Cerebellar nuclear complex (tissue), 1 donor: ENCODE measurements around the gene NRXN3.

ENCODE experiments used
- DNase-seq, 2 experiments: peaks; one replicate each; lab custom pipeline; 2025; lab: John Stamatoyannopoulos, UW

NRXN3 gene

GRCh38 chr14:78709795-78710557 lies 539.8 kb downstream of the NRXN3 start:
- DNase-seq: no peak

DNA sequence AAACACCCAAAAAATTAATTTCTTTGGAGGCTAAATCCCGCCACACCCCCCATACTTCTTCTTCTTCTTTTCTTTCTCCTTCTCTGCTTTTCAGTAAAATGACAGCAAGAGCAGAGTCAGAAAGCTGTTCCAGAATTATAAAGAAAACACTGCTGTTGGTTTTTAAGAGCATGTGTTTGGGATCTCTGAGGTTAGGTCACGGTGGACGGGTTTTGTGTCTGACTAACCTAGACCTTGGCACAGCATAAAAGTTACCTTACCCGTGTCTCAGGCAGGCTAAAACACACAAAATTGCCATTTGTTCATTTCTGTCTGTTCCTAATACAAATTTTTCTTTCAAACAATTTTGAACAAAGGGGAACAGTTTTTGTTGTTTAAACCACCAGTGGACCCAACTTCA lies 540.8 kb downstream of the NRXN3 start:
- no peak for DNase-seq

DNA sequence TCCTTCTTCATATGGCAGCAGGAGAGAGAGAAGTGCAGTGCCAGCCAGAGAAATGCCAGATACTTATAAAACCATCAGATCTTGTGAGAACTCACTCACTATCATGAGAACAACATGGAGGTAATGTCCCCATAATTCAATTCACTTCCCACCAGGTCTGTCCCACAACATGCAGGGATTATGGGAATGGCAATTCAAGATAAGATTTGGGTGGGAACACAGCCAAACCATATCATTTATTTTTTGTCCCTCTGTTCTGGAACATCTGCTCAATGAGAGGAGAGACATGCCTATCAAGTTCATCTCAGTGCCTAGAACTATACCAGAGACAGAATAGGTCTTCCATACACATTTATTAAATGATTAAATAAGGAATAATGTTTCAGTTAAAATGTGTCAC lies 543.5 kb downstream of the NRXN3 start:
- DNase-seq: no peak

DNA sequence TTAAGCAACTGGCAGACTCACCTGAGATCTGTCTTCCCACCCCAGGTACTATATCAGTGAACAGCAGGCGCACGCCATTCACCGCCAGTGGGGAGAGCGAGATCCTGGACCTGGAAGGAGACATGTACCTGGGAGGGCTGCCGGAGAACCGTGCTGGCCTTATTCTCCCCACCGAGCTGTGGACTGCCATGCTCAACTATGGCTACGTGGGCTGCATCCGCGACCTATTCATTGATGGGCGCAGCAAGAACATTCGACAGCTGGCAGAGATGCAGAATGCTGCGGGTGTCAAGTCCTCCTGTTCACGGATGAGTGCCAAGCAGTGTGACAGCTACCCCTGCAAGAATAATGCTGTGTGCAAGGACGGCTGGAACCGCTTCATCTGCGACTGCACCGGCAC lies 544.5 kb downstream of the NRXN3 start:
- no peak for DNase-seq

- DNase-seq: no peak
Observed at GRCh38 chr14:78721756-78722480, 551.7 kb downstream of the NRXN3 start.

GRCh38 chr14:78725086-78725485 lies 554.9 kb downstream of the NRXN3 start:
- DNase-seq: no peak

DNA sequence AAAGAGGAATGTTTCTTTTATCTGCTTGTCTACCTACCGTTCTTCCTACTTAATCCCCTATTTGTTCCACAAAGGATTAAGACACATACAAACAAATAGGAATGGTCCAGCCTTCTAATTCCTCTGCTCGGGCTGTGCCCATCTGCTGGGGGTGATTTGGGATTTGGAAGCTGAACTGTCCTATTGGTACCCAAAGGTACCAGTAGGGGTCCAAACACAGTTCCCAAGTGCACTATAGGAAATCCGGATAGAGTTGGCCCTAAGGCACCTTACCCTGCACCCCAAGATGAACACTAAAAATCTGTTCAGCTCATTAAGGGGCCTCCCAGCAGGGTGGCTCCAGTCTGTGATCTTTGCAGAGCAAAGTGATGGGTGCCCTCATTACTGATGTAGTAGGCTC lies 566.9 kb downstream of the NRXN3 start:
- no peak for DNase-seq

DNA sequence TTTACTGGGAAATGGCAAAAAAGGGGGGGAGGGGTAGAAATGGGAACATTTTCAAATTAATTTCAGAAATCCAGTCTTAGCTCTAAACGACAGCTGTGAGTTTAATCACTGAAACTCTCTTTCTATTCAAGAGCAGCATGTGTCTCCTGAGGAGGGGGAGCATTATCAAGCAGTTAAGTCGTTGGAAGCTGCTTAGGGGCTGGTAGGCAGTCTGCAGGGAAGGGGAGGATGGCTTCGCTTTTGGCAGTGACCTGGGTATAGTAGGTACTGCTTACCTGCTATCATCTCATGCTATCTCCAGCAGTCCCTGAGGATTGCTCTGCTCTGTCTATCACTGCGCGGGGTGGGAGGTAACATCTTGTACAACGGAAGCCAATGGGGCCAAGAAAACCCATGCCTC lies 567.4 kb downstream of the NRXN3 start:
- no peak for DNase-seq

GRCh38 chr14:78746086-78746595 lies 576.0 kb downstream of the NRXN3 start:
- DNase-seq: no peak

- no peak for DNase-seq
Observed at GRCh38 chr14:78747813-78748212, 577.6 kb downstream of the NRXN3 start.

DNA sequence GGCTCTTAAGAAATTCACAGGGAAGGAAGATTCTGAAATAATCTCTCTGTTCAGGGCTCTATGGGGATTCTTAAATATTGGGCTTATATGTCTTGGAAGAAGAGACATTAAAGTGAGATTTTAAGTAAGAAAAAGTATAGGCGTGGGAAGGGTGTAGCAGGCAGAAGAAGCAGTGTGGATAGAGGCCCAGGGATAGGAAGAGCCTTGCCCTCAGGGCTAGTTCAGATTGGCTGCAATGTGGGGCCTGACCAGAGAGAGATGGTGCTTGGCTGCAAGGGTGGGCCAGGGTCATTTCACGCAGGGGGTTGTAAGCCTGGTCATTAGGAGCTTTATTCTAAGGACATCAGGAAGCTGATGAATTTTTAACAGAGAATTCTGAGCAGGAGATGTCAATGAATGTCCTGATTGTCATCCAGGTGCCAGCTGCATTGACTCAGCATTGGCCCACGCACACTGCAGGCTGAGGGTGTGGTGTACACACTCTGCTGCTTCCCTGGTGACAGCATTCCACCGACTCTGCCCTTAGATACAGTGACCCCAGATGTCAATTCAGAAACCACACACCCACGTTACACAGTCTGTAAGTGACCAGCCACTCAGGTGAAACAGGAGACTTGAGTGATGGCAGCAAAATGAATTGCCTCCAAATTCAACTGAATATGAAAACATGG lies 582.5 kb downstream of the NRXN3 start:
- DNase-seq: no peak

DNA sequence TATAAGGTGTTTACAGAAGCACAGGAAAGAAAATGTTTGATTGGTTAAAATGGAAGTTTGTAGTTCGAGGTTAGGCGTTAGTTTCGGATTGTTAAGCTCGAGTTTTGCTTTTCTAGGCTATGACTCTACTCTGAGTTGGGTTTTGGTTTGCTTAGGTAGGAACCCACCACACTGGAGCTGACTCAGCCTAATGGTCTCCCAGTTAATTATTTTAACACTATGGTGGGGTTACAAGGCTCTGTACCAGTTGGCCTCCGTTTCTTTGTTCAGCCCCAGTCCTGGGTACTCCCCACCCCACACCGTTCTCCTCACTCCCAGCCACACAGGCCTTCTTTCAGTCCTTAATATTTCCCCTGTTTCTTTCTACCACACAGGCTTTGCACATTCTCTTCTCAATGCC lies 583.9 kb downstream of the NRXN3 start:
- no peak for DNase-seq

DNA sequence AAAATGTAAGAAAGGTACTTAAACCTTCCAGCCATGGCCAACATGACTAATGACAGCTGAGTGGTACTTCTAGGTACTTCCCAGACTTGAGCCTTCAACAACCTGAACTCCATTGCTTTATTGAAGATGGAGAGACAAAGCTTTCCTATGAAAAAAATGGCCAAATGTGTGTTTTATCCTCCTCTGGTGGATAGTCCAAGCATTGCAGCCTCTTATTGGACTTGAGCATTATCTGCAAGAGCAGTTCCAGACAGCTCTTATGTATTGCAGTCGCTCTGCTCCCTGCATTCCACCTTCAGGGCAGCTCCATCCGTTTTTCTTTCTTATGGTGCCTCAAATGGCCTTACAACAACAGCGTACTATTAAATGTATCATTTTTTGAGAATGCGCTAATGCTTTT lies 588.2 kb downstream of the NRXN3 start:
- no peak for DNase-seq

GRCh38 chr14:78762331-78762730 lies 592.2 kb downstream of the NRXN3 start:
- no peak for DNase-seq

DNA sequence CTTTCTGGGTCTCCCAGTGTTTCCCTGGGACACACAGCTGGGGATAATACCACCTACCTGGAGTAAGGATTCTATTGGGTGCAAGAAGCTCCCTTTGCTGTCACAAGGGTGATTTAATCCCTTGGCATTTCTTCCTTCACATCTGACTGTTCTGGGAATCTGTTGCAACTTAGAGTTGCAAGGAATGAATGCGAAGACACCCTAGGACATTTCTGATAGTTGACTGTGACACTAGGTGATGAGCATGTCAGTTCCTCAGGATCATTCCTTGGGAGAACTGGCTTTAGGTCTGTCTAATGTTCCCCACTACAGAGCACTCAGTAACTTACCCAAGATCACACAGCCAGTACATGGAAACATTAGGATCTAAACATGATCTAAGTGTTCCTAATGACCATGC lies 593.6 kb downstream of the NRXN3 start:
- no peak for DNase-seq

DNA sequence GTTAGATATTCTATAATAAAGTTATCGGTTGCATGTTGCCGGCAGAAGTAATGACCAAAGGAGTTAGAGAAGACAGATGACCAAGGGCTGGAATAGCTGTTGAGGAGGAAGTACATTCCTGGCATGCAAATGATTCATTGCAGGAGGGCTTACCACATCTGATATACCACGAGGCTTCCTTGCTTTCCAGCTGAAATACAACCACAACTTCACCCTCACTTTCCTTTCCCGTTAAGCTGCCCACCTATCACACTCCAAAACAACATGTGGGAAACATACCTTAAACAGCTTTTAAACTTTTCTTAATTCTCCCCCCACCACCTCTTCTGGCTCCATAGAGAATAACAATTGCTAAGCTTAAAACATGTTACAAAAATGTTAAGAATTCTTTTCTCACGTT lies 594.1 kb downstream of the NRXN3 start:
- DNase-seq: no peak

GRCh38 chr14:78764645-78765044 lies 594.5 kb downstream of the NRXN3 start:
- no peak for DNase-seq

GRCh38 chr14:78767436-78767835 lies 597.3 kb downstream of the NRXN3 start:
- DNase-seq: no peak

DNA sequence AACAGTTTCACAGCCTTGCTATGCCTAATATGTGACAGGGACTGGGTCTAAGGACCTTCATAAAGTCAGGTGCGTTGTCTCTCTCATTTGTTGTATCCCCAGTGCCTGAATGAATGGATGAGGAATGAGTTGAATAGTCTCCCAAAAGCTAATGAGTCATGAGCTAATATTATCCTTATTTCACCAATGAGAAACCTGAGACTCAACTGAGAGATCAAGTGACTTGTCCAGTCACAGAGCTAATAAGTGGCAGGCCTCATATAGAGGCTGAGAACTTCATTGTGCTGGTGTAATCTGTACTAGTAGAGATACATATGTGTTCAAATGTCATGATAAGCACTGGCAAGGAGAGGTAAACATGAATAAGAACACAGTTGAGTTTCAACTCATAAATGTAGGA lies 612.4 kb downstream of the NRXN3 start:
- DNase-seq: no peak

- no peak for DNase-seq
Observed at GRCh38 chr14:78785265-78785664, 615.1 kb downstream of the NRXN3 start.

DNA sequence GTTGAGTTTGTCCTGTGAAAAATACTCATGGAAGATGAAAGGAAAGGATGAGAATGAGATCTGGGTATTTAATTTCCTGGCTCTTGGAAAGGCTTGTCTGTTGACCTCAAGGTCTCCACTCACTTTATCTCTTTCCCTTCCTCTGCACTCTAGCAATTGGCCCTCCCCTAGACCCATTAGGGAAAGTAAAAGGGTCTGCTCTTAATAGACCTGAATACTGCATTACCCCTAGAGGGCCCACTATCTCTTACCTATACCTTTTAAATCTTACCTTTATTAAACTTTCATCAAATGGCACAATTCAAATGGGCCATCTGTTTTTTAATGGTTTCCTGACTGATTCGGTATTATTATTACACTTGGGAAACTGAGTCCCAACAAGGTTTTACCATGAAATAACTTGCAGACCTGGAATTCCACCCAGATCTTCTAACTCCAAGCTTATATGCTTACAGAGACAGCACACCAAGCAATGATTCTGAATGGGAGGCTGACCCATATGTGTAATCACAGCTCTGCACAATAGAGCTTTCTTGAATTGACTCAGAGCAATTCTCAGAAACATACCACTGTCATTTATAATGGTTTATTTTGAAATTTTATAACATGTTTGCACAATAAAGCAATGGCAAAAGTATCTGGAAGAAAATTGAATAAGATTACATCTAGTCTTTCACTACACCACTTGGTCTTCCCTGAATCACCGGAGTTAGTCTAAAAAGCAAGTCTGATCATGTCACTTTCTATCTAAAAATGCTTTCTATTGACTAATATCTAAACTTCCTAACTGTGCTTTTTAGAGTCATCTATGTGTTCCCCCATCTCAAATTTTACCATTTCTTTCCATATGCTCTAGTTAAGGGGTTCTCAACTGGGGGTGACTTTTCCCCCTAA lies 618.5 kb downstream of the NRXN3 start:
- no peak for DNase-seq

DNA sequence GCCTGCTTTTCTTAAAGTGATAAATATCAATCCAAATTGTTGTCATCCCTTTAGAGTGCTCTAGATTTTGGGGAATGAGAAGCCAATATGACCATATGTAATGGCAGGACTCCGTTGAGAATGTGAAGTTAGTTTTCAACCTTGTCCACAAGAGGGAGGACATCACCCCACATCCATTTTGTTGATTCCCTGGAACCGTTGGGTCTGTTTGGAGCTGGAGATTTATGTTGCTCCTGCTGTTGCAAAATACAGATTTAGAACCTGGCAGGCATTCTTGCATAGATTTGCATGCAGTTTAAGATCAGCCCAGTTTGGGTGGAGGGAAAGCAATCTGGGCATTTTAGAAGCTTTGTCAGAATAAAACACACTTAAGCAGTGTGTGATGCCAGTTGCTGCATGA lies 620.1 kb downstream of the NRXN3 start:
- DNase-seq: no peak
